Neural progenitor cell (in vitro differentiated cells): ENCODE results near the gene DNMT1. TPM values are rescaled to one million over a fixed set of nuclear protein-coding genes. Genes with fewer than 3 reads are reported as not detected.

Experiments used
- DNase-seq: peaks from one replicate; pipeline ENCODE4 v3.0.0-alpha.2; 2016; ENCODE audit warnings: low spot score
- H2AFZ ChIP-seq: fragments of 200-600 bp; sonication (generic); replicated peaks from 2 replicates; pipeline ENCODE4 v1.6.1; 2016; ENCODE audit warnings: antibody characterized with exemption
- H3F3A ChIP-seq: fragments of 200-600 bp; sonication (generic); 2 replicates; pipeline ENCODE4 v1.6.1; 2016; ENCODE audit warnings: antibody characterized with exemption, low read depth
- H3K27ac ChIP-seq: fragments of 200-600 bp; sonication (generic); 2 replicates; pipeline ENCODE4 v1.5.1; 2016; ENCODE audit warnings: mild to moderate bottlenecking
- H3K27me3 ChIP-seq: fragments of 200-600 bp; sonication (generic); 2 replicates; pipeline ENCODE4 v1.6.1; 2016; ENCODE audit warnings: mild to moderate bottlenecking, moderate library complexity
- H3K36me3 ChIP-seq: fragments of 200-600 bp; sonication (generic); 2 replicates; pipeline ENCODE4 v1.5.1; 2016
- H3K4me1 ChIP-seq: fragments of 200-600 bp; sonication (generic); 2 replicates; pipeline ENCODE4 v1.6.1; 2016; ENCODE audit warnings: mixed run types
- H3K4me2 ChIP-seq: fragments of 200-600 bp; sonication (generic); 2 replicates; pipeline ENCODE4 v1.6.1; 2016
- H3K4me3 ChIP-seq: fragments of 200-600 bp; sonication (generic); 2 replicates; pipeline ENCODE4 v1.5.1; 2016
- H3K79me2 ChIP-seq: fragments of 200-600 bp; sonication (generic); 2 replicates; pipeline ENCODE4 v1.6.1; 2016; ENCODE audit warnings: low read depth
- H3K9ac ChIP-seq: fragments of 200-600 bp; sonication (generic); 2 replicates; pipeline ENCODE4 v1.6.1; 2016
- H3K9me3 ChIP-seq: fragments of 200-600 bp; sonication (generic); 2 replicates; pipeline ENCODE4 v1.5.1; 2016; ENCODE audit warnings: low read depth
- H4K20me1 ChIP-seq: fragments of 200-600 bp; sonication (generic); 2 replicates; pipeline ENCODE4 v1.6.1; 2016; ENCODE audit warnings: low read depth
- H3K27ac Mint-ChIP-seq: 3 replicates; pipeline ENCODE4 v1.8.0; 2021; ENCODE audit warnings: mixed read lengths
- H3K27me3 Mint-ChIP-seq: 2 replicates; pipeline ENCODE4 v1.8.0; 2022; ENCODE audit warnings: low read depth, mild to moderate bottlenecking, inconsistent platforms, moderate library complexity, mixed read lengths; ENCODE audit not compliant: insufficient read depth
- H3K36me3 Mint-ChIP-seq: 3 replicates; pipeline ENCODE4 v1.8.0; 2021; ENCODE audit warnings: mixed read lengths
- H3K4me1 Mint-ChIP-seq: 3 replicates; pipeline ENCODE4 v1.8.0; 2021; ENCODE audit warnings: mixed read lengths
- H3K4me3 Mint-ChIP-seq: 3 replicates; pipeline ENCODE4 v1.8.0; 2021; ENCODE audit warnings: mild to moderate bottlenecking, moderate library complexity, mixed read lengths
- H3K9me3 Mint-ChIP-seq: 3 replicates; pipeline ENCODE4 v1.8.0; 2020; ENCODE audit warnings: mixed read lengths
- EZH2 ChIP-seq: fragments of 200-600 bp; sonication (generic); IDR thresholded peaks from 2 replicates; pipeline ENCODE4 v1.6.1; 2017; ENCODE audit warnings: antibody characterized with exemption, mild to moderate bottlenecking, moderate library complexity
- EZH2phosphoT487 ChIP-seq: fragments of 200-600 bp; sonication (generic); IDR thresholded peaks from 2 replicates; pipeline ENCODE4 v1.6.1; 2017; ENCODE audit warnings: antibody characterized with exemption
- total RNA-seq: library from RNA; depleted of rRNA; stranded (reverse); fragments of >200 nt; gene quantifications from 2 replicates; pipeline ENCODE4 v1.2.3, GENCODE V29; 2015; ENCODE audit warnings: low replicate concordance
- TF ChIP-seq, protein P1 (sequence below): fragments of 200-600 bp; sonication (generic); IDR thresholded peaks from 2 replicates; pipeline ENCODE4 v1.5.1; 2017; ENCODE audit warnings: antibody characterized with exemption, mild to moderate bottlenecking

DNMT1 gene
- total RNA-seq, 1 donor from 2014 or later = 203 TPM

DNA sequence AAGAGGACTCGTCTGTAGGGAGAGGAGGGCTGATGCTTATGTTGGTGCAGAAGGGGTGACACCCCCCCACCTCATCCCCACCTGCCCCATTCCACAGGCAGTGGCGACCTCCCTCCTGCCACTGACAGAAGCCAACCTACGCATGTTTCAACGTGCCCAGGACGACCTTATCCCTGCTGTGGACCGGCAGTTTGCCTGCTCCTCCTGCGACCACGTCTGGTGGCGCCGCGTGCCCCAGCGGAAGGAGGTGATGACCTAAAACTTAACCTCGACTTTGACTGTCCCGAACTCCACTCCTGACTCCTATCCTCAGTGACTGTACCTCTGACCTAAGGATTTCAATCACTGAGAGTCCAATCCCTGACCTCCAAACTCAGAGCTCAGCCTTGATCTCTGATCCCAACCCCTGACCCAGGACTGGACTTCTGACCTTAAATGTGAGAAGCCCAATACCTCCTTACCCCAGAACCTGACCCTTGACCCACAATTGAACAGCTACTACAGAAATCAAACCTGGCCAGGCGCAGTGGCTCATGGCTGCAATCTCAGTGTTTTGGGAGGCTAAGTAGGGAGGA is 104.9 kb downstream of the DNMT1 start:
- Histone ChIP-seq H3K36me3 (no peaks in the 10 kb centered on the region), H3K79me2 (no peaks in the 10 kb centered on the region), H3K9ac (no peak overlapping the region), H3K27me3 (peaks cover 38% of the 10 kb centered on the region), H4K20me1 (no peaks in the 10 kb centered on the region), H3K4me3 (no peak overlapping the region), H2AFZ (no peak overlapping the region), H3F3A (no peaks in the 10 kb centered on the region), H3K9me3 (no peaks in the 10 kb centered on the region), H3K4me2 (no peak overlapping the region), H3K4me1 (peaks cover 6% of the 10 kb centered on the region), H3K27ac (no peak overlapping the region)
- H3K27me3 Mint-ChIP-seq = peaks cover 28% of the 10 kb centered on the region
- TF ChIP-seq, protein P1, sequence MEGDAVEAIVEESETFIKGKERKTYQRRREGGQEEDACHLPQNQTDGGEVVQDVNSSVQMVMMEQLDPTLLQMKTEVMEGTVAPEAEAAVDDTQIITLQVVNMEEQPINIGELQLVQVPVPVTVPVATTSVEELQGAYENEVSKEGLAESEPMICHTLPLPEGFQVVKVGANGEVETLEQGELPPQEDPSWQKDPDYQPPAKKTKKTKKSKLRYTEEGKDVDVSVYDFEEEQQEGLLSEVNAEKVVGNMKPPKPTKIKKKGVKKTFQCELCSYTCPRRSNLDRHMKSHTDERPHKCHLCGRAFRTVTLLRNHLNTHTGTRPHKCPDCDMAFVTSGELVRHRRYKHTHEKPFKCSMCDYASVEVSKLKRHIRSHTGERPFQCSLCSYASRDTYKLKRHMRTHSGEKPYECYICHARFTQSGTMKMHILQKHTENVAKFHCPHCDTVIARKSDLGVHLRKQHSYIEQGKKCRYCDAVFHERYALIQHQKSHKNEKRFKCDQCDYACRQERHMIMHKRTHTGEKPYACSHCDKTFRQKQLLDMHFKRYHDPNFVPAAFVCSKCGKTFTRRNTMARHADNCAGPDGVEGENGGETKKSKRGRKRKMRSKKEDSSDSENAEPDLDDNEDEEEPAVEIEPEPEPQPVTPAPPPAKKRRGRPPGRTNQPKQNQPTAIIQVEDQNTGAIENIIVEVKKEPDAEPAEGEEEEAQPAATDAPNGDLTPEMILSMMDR = no peak
- TF ChIP-seq EZH2 (no peak), EZH2phosphoT487 (no peak)
- no peak overlapping the region for H3K4me3 Mint-ChIP-seq
- no peaks in the 10 kb centered on the region for H3K36me3 Mint-ChIP-seq
- no peaks in the 10 kb centered on the region for H3K4me1 Mint-ChIP-seq
- no peak for DNase-seq
- no peak overlapping the region for H3K27ac Mint-ChIP-seq
- peaks cover 6% of the 10 kb centered on the region for H3K9me3 Mint-ChIP-seq

DNA sequence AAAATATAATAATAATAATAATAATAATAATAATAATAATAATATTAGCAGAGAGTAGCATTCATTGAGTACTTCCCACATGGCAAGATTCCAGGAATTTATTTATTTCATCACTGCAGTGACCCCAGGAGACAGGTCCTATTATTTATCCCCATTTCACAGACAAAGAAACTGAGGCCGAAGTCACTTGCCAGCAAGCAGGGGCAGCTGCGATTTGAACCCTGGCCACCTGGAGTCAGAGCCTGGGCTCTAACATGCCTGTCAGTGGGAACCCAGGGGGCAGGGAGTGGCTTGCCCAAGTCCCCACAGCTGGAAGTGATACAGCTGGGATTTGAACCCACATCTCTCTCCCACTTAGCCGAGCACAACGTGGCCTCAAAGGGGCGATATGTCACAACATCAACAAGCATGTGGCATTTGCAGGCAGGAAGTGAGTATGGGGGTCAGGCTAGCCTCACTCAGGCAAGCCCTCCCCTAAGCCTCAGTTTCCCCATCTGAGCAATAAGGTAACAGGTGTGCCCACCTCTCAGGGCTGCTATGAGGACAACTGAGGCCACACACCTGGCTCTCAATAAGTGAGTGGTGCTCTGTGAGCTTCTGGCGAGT is 105.7 kb downstream of the DNMT1 start:
- Histone ChIP-seq H2AFZ (no peak overlapping the region), H3K4me1 (peaks cover 6% of the 10 kb centered on the region), H3K9me3 (no peaks in the 10 kb centered on the region), H3K27me3 (peaks cover 38% of the 10 kb centered on the region), H3K9ac (no peak overlapping the region), H4K20me1 (no peaks in the 10 kb centered on the region), H3K36me3 (no peaks in the 10 kb centered on the region), H3K4me2 (no peak overlapping the region), H3K79me2 (no peaks in the 10 kb centered on the region), H3F3A (no peaks in the 10 kb centered on the region), H3K27ac (no peak overlapping the region), H3K4me3 (no peak overlapping the region)
- Mint-ChIP-seq H3K36me3 (no peaks in the 10 kb centered on the region), H3K4me1 (no peaks in the 10 kb centered on the region), H3K4me3 (no peak overlapping the region), H3K9me3 (peaks cover 6% of the 10 kb centered on the region), H3K27ac (no peak overlapping the region), H3K27me3 (peaks cover 30% of the 10 kb centered on the region)
- TF ChIP-seq, protein P1 = no peak
- no peak for TF ChIP-seq EZH2
- TF ChIP-seq EZH2phosphoT487 = no peak
- no peak for DNase-seq

DNA sequence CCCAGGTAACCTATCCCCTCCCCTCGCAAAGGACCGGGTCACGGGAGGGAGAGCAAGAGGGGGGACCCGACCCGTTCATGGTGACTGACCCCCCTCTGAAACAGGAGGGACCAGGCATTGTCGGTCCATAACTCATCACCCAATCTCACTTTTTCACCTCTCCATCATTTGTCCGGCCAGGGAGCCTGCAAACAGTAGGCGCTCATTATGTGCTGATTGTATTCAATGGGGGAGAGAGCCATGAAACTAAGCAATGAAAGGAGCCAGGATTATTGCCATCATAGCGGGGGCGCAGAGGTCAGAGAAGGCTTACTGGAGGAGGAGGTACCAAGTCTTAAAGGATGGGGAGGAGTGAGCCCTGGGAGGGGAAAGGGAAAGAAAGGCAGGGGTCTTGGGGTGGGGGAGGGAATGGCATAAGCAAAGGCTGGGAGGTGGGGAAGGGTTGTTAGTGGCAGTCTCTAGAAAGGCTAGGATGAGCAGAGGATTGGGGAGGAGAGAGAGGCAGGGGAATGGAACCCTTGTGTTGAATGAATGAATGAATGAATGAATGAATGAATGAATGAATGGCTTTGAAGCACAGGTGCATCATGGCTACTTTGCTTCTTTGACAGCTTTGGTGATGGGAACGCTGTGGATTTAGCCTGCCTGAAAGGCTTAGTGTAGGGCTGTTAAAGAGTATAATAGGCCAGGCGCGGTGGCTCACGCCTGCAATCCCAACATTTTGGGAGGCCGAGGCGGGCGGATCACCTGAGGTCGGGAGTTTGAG is 107.3 kb downstream of the DNMT1 start:
- Histone ChIP-seq H3K4me3 (peak overlapping the region; percentile 72), H3F3A (no peaks in the 10 kb centered on the region), H3K36me3 (no peaks in the 10 kb centered on the region), H3K4me1 (peaks cover 6% of the 10 kb centered on the region), H4K20me1 (no peaks in the 10 kb centered on the region), H3K27me3 (peaks cover 54% of the 10 kb centered on the region), H3K27ac (no peak overlapping the region), H2AFZ (no peak overlapping the region), H3K9me3 (no peaks in the 10 kb centered on the region), H3K79me2 (no peaks in the 10 kb centered on the region), H3K9ac (no peak overlapping the region), H3K4me2 (peak overlapping the region; percentile 93)
- no peak for DNase-seq
- no peaks in the 10 kb centered on the region for H3K36me3 Mint-ChIP-seq
- TF ChIP-seq, protein P1 = no peak
- TF ChIP-seq EZH2phosphoT487 = no peak
- TF ChIP-seq EZH2 = no peak
- H3K27me3 Mint-ChIP-seq = peaks cover 35% of the 10 kb centered on the region
- peak overlapping the region; percentile 66 for H3K4me3 Mint-ChIP-seq
- peaks cover 4% of the 10 kb centered on the region for H3K9me3 Mint-ChIP-seq
- no peaks in the 10 kb centered on the region for H3K4me1 Mint-ChIP-seq
- H3K27ac Mint-ChIP-seq = no peak overlapping the region
